ENCODE results near the gene CATSPERD. TPM values are rescaled to one million over a fixed set of nuclear protein-coding genes. Genes with fewer than 3 reads are reported as not detected.

The CATSPERD gene
- total and polyA plus RNA-seq, 2 of the 4 experiments (the other 2 are of a cell fraction), result not detected

- H2AK5ac ChIP-seq (ENCODE audit: low read depth, low read length), result no peak overlapping the region
- H3K23ac ChIP-seq (ENCODE audit: low read depth, low read length), result no peak overlapping the region
- H3K18ac ChIP-seq (ENCODE audit: low read depth, low read length), result no peak overlapping the region
- H3K79me1 ChIP-seq (ENCODE audit: low read depth in 1 of 2, low read length in 2 of 2), result peaks cover 7 to 79% of the 10 kb centered on the region in 2 experiments; a peak in 3 of 4 replicates
- in situ Hi-C loops (cut with MboI; ENCODE audit: low sequenced_read_pairs) (no loop called here), intact Hi-C loops (cut with micrococcal nuclease) (no loop called here), dilution Hi-C loops (cut with HindIII; ENCODE audit: low sequenced_read_pairs, unreplicated experiment) (no loop called here)
- H4K5ac ChIP-seq (ENCODE audit: low read depth, low read length), result no peak overlapping the region
- peaks cover 2% of the 10 kb centered on the region; the same call in 1 of the 2 replicates for H3K4me1 ChIP-seq (ENCODE audit: control insufficient read depth, insufficient read depth, low read length)
- no peak overlapping the region for H2BK5ac ChIP-seq (ENCODE audit: low read depth, low read length, poor library complexity, severe bottlenecking)
- H3K4me2 ChIP-seq (ENCODE audit: low read depth, low read length), result no peak overlapping the region
- peak overlapping the region; percentile 58 for H2AK9ac ChIP-seq (replicated peaks; ENCODE audit: low read depth, low read length, poor library complexity)
- H2AFZ ChIP-seq (replicated peaks; ENCODE audit: low read length, poor library complexity), result no peak overlapping the region
- H3K4ac ChIP-seq (ENCODE audit: low read depth, low read length), result no peak overlapping the region
- ChIA-PET POLR2A (ENCODE audit: unreplicated experiment) (no interaction called here), CTCF (no interaction called here)
- no peak overlapping the region for H3K27ac ChIP-seq (ENCODE audit: insufficient read depth, low read length)
- ATAC-seq (ENCODE audit: low read depth) (no peak), DNase-seq (no peak)
- no peak overlapping the region for H4K91ac ChIP-seq (ENCODE audit: insufficient read depth, low read depth, low read length)
- H3K9me3 ChIP-seq (ENCODE audit: control insufficient read depth, insufficient read depth, low read length), result no peaks in the 10 kb centered on the region
- no TSS peak for BruUV-seq (replicated peaks)
- peaks cover 83% of the 10 kb centered on the region for H3K36me3 ChIP-seq (ENCODE audit: control insufficient read depth, insufficient read depth, low read length)
- no peak overlapping the region for H3K14ac ChIP-seq (replicated peaks; ENCODE audit: low read depth, low read length)
- WGBS, 2 experiments (ENCODE audit: extremely low coverage in 2 of 2, insufficient read length in 1 of 2), result 89% methylated on average over 8 of the region's 28 CpGs; no CpG with 5 or more reads in 1 of the 2 experiments
- H3K56ac ChIP-seq (ENCODE audit: extremely low read depth, insufficient read depth, low read length), result no peak overlapping the region
- no peak overlapping the region for H3K4me3 ChIP-seq (ENCODE audit: insufficient read depth, low read depth, low read length)
- TF ChIP-seq CHD1 (IDR thresholded peaks at IDR 0.05; ENCODE audit: low read depth, low read length), result no peak
- TF ChIP-seq CEBPB (IDR thresholded peaks at IDR 0.05; ENCODE audit: low read depth, low read length), result no peak
- TF ChIP-seq RCOR1 (IDR thresholded peaks at IDR 0.05; ENCODE audit: insufficient replicate concordance, low read length), result no peak
- no peak for TF ChIP-seq SMC3 (IDR thresholded peaks at IDR 0.05; ENCODE audit: low read depth, low read length)
- no peak for TF ChIP-seq RAD21 (IDR thresholded peaks at IDR 0.05; ENCODE audit: low read length)
- no peak for TF ChIP-seq NFE2L2 (IDR thresholded peaks at IDR 0.05; ENCODE audit: low read depth, low read length)
- no peak for TF ChIP-seq MAZ (IDR thresholded peaks at IDR 0.05; ENCODE audit: borderline replicate concordance, low read depth, low read length)
- TF ChIP-seq MXI1 (IDR thresholded peaks at IDR 0.05; ENCODE audit: borderline replicate concordance, low read depth, low read length), result no peak
- TF ChIP-seq MAFK (IDR thresholded peaks at IDR 0.05; ENCODE audit: low read depth, low read length), result no peak
- no peak for TF ChIP-seq RFX5 (IDR thresholded peaks at IDR 0.05; ENCODE audit: low read depth, low read length)
- TF ChIP-seq FOS (IDR thresholded peaks at IDR 0.05; ENCODE audit: low read depth, low read length), result no peak
- TF ChIP-seq ELK1 (IDR thresholded peaks at IDR 0.05; ENCODE audit: borderline replicate concordance, low read depth, low read length), result no peak
- no peak for TF ChIP-seq USF2 (IDR thresholded peaks at IDR 0.05; ENCODE audit: low read depth, low read length)
- no peak for TF ChIP-seq BHLHE40 (IDR thresholded peaks at IDR 0.05; ENCODE audit: low read depth, low read length)
- TF ChIP-seq CTCF (conservative IDR thresholded peaks at IDR 0.05; ENCODE audit: low read depth, low read length), result no peak
- TF ChIP-seq POLR2A (IDR thresholded peaks at IDR 0.05; ENCODE audit: low read depth, low read length), result no peak
- H2BK20ac ChIP-seq (ENCODE audit: low read depth, low read length), result no peak overlapping the region
- peaks cover 79% of the 10 kb centered on the region for H4K20me1 ChIP-seq (ENCODE audit: insufficient read depth, low read length)
- no peaks in the 10 kb centered on the region for H3K27me3 ChIP-seq (ENCODE audit: control insufficient read depth, insufficient read depth, low read length)
- no peak overlapping the region for H4K8ac ChIP-seq (ENCODE audit: low read depth in 2 of 2, low read length in 2 of 2)
- no peak overlapping the region for H2BK120ac ChIP-seq (ENCODE audit: low read depth, low read length)
- no peak overlapping the region for H2BK15ac ChIP-seq (ENCODE audit: low read depth, low read length)
- no peak overlapping the region for H3K9ac ChIP-seq (ENCODE audit: low read depth, low read length)
- peaks cover 4% of the 10 kb centered on the region; the same call in 1 of the 2 replicates for H3K9me1 ChIP-seq (ENCODE audit: insufficient read depth, low read length)
Measured at GRCh38 chr19:5695649-5696195, 24.7 kb upstream of the CATSPERD start.
